ENCODE results near the gene LRRC15. TPM values are rescaled to one million over a fixed set of nuclear protein-coding genes. Genes with fewer than 3 reads are reported as not detected.
A peak's percentile ranks its signal among the peaks of the same experiment; 100 is the strongest.

LRRC15 gene
- total and polyA plus RNA-seq, 2 donors from 2014 or later = 0.09 to 0.63 TPM

DNA sequence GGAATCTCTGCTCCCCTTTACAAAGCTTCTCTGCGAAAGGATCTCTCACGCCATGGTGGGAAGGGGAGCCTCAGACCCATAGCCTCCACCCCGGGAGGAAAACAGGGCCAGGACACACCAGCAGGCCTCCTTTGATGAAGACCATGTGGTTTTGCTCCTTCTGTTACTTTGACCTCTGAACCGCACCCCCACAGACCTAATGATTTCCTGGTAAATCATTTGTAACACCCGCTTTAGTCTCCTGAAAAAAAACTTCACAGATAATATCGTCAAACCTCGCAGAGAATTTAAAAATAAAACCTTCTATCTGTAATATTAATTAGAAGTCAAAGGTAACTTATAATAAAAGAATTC lies 36.7 kb downstream of the LRRC15 start:
- Histone ChIP-seq H3K27me3 (ENCODE audit: control insufficient read depth, insufficient read depth, low read length) (peaks cover 11% of the 10 kb centered on the region), H3K9ac (ENCODE audit: low read length in 3 of 3) (no peak overlapping the region), H3K36me3 (ENCODE audit: control insufficient read depth in 2 of 3, insufficient read depth in 3 of 3, low read length in 3 of 3) (no peaks in the 10 kb centered on the region), H3K4me3 (ENCODE audit: low read length in 3 of 3) (no peak overlapping the region), H3K9me3 (ENCODE audit: control insufficient read depth in 2 of 3, insufficient read depth in 1 of 3, low read length in 3 of 3) (no peaks in the 10 kb centered on the region), H3K27ac (ENCODE audit: low read depth in 2 of 2, low read length in 2 of 2) (no peak overlapping the region), H3K4me1 (ENCODE audit: control insufficient read depth in 2 of 3, insufficient read depth in 2 of 3, low read depth in 1 of 3, low read length in 3 of 3) (peaks cover 0 to 3% (median under 1%) of the 10 kb centered on the region in 3 donors)
- FAIRE-seq (no peak), DNase-seq (no peak)
- intact Hi-C loops (cut with DNase I) = no loop called here
- TF ChIP-seq, protein P1, sequence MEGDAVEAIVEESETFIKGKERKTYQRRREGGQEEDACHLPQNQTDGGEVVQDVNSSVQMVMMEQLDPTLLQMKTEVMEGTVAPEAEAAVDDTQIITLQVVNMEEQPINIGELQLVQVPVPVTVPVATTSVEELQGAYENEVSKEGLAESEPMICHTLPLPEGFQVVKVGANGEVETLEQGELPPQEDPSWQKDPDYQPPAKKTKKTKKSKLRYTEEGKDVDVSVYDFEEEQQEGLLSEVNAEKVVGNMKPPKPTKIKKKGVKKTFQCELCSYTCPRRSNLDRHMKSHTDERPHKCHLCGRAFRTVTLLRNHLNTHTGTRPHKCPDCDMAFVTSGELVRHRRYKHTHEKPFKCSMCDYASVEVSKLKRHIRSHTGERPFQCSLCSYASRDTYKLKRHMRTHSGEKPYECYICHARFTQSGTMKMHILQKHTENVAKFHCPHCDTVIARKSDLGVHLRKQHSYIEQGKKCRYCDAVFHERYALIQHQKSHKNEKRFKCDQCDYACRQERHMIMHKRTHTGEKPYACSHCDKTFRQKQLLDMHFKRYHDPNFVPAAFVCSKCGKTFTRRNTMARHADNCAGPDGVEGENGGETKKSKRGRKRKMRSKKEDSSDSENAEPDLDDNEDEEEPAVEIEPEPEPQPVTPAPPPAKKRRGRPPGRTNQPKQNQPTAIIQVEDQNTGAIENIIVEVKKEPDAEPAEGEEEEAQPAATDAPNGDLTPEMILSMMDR (IDR thresholded peaks at IDR 0.05; ENCODE audit: borderline replicate concordance, extremely low read depth, insufficient read depth) = no peak

DNA sequence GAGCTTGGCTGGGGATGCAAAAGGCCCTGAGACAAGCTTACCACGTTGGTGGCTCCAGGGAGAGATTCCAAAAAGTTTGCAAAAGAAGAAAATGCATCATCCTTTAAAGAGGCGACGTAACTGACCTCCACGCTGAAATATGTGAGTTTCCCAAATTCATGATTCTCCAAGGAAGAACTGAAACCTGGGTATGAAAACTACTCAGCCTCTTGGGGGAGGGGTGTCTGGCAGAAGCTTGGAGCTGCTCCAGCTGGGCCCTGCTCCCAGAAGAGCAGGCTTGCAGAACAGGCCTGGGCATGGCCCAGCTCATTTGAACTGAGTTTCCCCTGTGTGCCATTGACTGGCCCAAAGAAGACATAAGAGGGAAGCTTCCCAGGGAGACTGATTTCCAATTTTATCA lies 39.0 kb downstream of the LRRC15 start:
- H3K27me3 ChIP-seq (ENCODE audit: control insufficient read depth, insufficient read depth, low read length) = peaks cover 14% of the 10 kb centered on the region
- no peak overlapping the region for H3K9ac ChIP-seq (ENCODE audit: low read length in 3 of 3)
- DNase-seq (peak in 1 of 5 donors; percentile 80), FAIRE-seq (no peak)
- H3K4me3 ChIP-seq (ENCODE audit: low read length in 3 of 3) = no peak overlapping the region
- intact Hi-C loops (cut with DNase I) = no loop called here
- peaks cover 0 to 2% (median 0%) of the 10 kb centered on the region in 3 donors for H3K36me3 ChIP-seq (ENCODE audit: control insufficient read depth in 2 of 3, insufficient read depth in 3 of 3, low read length in 3 of 3)
- peaks cover 0 to 9% (median 3%) of the 10 kb centered on the region in 3 donors for H3K4me1 ChIP-seq (ENCODE audit: control insufficient read depth in 2 of 3, insufficient read depth in 2 of 3, low read depth in 1 of 3, low read length in 3 of 3)
- H3K9me3 ChIP-seq (ENCODE audit: control insufficient read depth in 2 of 3, insufficient read depth in 1 of 3, low read length in 3 of 3) = peaks cover 0 to 13% (median 0%) of the 10 kb centered on the region in 3 donors
- no peak overlapping the region for H3K27ac ChIP-seq (ENCODE audit: low read depth in 2 of 2, low read length in 2 of 2)
- TF ChIP-seq, protein P1 (IDR thresholded peaks at IDR 0.05; ENCODE audit: borderline replicate concordance, extremely low read depth, insufficient read depth) = no peak

DNA sequence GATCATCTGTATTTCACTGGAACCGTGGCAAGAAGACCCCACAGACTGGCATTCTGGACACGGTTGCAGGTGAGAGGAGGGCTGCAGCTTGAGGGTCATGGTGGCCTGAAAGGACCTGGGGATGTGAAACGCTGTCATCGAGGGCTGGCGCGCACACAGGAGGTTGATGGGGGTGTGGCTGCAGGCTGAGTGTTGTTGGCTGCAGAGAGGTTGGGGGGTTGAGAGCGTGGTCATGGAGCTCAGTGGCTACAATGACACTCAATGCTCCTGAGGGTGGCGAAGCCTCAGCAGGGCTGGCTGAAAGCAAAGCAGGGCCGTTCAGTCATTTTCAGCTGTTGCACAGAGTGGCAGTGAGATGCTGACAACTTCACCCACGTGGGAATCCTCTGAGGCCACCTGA lies 39.4 kb downstream of the LRRC15 start:
- Histone ChIP-seq H3K9me3 (ENCODE audit: control insufficient read depth in 2 of 3, insufficient read depth in 1 of 3, low read length in 3 of 3) (peaks cover 0 to 13% (median 0%) of the 10 kb centered on the region in 3 donors), H3K27me3 (ENCODE audit: control insufficient read depth, insufficient read depth, low read length) (peaks cover 14% of the 10 kb centered on the region), H3K36me3 (ENCODE audit: control insufficient read depth in 2 of 3, insufficient read depth in 3 of 3, low read length in 3 of 3) (peaks cover 0 to 2% (median 0%) of the 10 kb centered on the region in 3 donors), H3K4me3 (ENCODE audit: low read length in 3 of 3) (no peak overlapping the region), H3K27ac (ENCODE audit: low read depth in 2 of 2, low read length in 2 of 2) (no peak overlapping the region), H3K4me1 (ENCODE audit: control insufficient read depth in 2 of 3, insufficient read depth in 2 of 3, low read depth in 1 of 3, low read length in 3 of 3) (peaks cover 0 to 9% (median 3%) of the 10 kb centered on the region in 3 donors), H3K9ac (ENCODE audit: low read length in 3 of 3) (no peak overlapping the region)
- FAIRE-seq (no peak), DNase-seq (peak in 1 of 5 donors; percentile 66)
- TF ChIP-seq, protein P1 (IDR thresholded peaks at IDR 0.05; ENCODE audit: borderline replicate concordance, extremely low read depth, insufficient read depth) = no peak
- intact Hi-C loops (cut with DNase I) = no loop called here

DNA sequence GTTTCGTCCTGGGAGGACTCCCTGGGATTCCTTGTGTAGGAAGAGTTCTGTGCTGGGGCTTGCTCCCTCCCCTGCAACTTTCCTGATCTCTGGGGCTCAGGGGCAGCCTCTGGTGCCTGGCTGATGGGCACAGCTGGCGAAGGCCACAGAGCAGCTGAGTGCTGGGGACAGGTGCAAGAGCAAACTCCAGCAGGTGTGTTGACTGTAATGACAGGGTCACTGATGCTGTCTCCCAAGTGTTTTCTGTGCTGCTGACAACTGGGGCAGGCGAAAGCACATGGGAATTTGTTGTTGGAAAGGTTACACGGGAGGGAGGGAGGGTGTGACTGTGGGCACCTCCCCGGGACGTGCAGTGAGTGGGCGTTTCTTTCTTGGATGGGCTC lies 40.0 kb downstream of the LRRC15 start:
- TF ChIP-seq, protein P1 (IDR thresholded peaks at IDR 0.05; ENCODE audit: borderline replicate concordance, extremely low read depth, insufficient read depth) = no peak
- DNase-seq = peak in 1 of 5 donors; percentile 68
- Histone ChIP-seq H3K4me1 (ENCODE audit: control insufficient read depth in 2 of 3, insufficient read depth in 2 of 3, low read depth in 1 of 3, low read length in 3 of 3) (peaks cover 0 to 9% (median 3%) of the 10 kb centered on the region in 3 donors), H3K9me3 (ENCODE audit: control insufficient read depth in 2 of 3, insufficient read depth in 1 of 3, low read length in 3 of 3) (peaks cover 0 to 16% (median 0%) of the 10 kb centered on the region in 3 donors), H3K4me3 (ENCODE audit: low read length in 3 of 3) (no peak overlapping the region), H3K27me3 (ENCODE audit: control insufficient read depth, insufficient read depth, low read length) (peaks cover 14% of the 10 kb centered on the region), H3K9ac (ENCODE audit: low read length in 3 of 3) (no peak overlapping the region), H3K27ac (ENCODE audit: low read depth in 2 of 2, low read length in 2 of 2) (no peak overlapping the region), H3K36me3 (ENCODE audit: control insufficient read depth in 2 of 3, insufficient read depth in 3 of 3, low read length in 3 of 3) (peaks cover 0 to 2% (median 0%) of the 10 kb centered on the region in 3 donors)
- intact Hi-C loops (cut with DNase I) = no loop called here
- FAIRE-seq = no peak
